Measurements from ENCODE around the gene CMBL.

GRCh38 chr5:10300246-10300645, 7.5 kb downstream of the CMBL start:
- no peak for TF ChIP-seq CTCF (conservative IDR thresholded peaks at IDR 0.05; ENCODE audit: low read length)
- no peak for TF ChIP-seq EZH2phosphoT487 (IDR thresholded peaks at IDR 0.05; ENCODE audit: borderline replicate concordance)
